AG10803 (cell line): ENCODE data around the gene NELL1.

Experiments used
- DNase-seq: peaks from one replicate; pipeline ENCODE4 v3.0.0; 2010; ENCODE audit warnings: low read depth
- H3K4me3 ChIP-seq: 2 replicates; pipeline ENCODE4 v1.5.1; 2011; ENCODE audit warnings: mild to moderate bottlenecking, low read length, control low read depth
- TF ChIP-seq, protein P1 (sequence below): conservative IDR thresholded peaks from 2 replicates; pipeline ENCODE4 v1.5.1; 2011; ENCODE audit warnings: mild to moderate bottlenecking, low read length, control low read depth, inconsistent platforms

NELL1 gene

DNA sequence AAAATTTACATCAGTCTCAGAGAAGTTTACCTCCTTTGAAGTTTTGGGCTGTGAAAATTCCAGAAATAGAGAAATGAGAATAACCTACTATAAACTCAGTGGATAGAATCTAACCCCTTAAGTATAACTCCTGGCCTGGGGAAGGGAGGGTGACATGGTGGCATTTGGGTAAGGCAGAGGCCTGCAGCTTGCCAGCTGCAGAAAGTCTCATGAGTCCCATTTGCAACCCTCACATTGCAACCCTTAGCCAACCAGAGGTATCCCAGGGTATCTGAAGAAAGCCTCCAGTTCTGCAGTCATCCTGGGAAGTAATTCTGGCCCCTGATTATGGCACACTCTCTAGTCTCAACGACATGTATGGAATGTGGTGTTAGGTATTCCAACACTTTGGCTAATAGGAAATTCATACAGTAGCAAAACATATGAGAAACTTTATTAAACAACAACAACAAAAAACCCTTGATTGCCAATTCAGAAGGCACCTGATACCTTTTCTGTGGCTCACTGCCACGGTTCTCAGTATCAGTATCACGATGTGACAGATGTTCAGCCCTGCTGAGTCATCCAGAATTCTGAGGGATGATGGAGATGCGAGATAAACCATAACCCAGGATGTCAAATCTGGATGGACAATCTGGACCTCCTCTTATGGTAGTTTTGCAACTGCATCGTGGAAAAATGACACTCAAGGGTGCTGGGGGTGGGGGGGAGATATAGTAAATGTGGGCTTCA is 743.4 kb downstream of the NELL1 start:
- TF ChIP-seq, protein P1, sequence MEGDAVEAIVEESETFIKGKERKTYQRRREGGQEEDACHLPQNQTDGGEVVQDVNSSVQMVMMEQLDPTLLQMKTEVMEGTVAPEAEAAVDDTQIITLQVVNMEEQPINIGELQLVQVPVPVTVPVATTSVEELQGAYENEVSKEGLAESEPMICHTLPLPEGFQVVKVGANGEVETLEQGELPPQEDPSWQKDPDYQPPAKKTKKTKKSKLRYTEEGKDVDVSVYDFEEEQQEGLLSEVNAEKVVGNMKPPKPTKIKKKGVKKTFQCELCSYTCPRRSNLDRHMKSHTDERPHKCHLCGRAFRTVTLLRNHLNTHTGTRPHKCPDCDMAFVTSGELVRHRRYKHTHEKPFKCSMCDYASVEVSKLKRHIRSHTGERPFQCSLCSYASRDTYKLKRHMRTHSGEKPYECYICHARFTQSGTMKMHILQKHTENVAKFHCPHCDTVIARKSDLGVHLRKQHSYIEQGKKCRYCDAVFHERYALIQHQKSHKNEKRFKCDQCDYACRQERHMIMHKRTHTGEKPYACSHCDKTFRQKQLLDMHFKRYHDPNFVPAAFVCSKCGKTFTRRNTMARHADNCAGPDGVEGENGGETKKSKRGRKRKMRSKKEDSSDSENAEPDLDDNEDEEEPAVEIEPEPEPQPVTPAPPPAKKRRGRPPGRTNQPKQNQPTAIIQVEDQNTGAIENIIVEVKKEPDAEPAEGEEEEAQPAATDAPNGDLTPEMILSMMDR: no peak
- DNase-seq: no peak
- H3K4me3 ChIP-seq: no peak overlapping the region

DNA sequence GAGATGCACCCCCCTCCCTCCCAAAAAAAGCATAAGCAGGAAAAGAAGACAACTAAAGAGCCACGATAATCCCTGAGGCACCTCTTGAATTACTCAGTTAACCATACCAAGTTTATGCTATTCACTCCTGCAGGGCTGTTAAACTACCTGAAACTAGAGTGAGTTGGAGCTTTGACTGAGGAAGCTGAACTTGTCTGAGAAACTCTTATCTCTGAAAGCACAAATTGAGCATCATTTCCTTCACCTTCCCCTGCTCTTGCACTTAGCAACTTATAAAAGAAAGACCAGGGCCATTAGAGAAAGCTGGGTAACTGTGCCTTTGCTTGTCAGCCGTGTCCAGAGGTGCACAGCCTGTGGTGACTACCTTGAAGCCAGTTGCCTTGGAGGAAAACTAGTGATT is 745.6 kb downstream of the NELL1 start:
- no peak for DNase-seq
- TF ChIP-seq, protein P1: no peak
- no peak overlapping the region for H3K4me3 ChIP-seq

DNA sequence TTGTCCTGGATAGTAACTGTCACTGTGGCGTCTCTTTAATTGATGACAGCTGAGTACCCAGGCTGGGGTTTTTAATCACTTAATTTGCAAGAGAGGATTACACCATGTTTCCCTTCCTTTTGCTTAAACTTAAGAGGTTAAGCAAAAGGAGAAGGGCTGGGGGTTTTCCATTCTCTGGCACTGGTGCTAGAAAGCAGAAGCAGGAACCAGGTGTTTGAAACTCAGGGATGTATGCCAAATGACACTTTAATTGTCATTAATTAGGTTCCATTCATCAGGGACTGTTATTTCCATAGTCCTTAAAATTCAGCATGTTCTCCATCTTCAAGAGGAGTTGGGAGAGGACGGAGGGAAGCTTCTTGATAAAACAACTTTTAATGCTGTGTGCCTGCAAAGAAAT is 746.2 kb downstream of the NELL1 start:
- no peak for DNase-seq
- TF ChIP-seq, protein P1: no peak
- no peak overlapping the region for H3K4me3 ChIP-seq

DNA sequence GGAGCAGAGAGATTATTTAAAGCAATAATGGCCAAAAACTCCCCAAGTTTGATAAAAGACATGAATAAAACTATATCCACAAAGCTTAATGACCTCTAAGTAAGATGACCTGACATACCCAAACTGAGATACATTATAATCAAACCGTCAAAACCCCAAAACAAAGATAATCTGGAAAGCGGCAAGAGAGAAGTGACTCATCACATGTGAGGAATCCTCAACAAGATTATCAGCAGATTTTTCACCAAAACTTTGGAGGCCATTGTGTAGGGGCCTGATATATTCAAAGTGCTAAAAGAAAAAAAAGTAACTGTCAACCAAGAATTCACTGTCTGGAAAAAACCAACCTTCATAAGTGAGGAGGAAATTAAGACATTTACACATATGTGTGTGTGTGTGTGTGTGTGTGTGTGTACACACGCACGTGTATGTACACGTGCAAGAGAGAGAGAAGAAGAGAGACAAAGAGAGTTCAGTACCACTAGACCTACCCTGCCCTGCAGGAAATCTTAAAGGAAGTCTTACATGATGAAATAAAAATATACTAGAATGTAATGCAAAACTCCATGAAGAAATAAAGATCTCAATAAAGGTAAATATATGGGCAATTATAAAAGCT is 752.4 kb downstream of the NELL1 start:
- TF ChIP-seq, protein P1: no peak
- H3K4me3 ChIP-seq: no peak overlapping the region
- no peak for DNase-seq

DNA sequence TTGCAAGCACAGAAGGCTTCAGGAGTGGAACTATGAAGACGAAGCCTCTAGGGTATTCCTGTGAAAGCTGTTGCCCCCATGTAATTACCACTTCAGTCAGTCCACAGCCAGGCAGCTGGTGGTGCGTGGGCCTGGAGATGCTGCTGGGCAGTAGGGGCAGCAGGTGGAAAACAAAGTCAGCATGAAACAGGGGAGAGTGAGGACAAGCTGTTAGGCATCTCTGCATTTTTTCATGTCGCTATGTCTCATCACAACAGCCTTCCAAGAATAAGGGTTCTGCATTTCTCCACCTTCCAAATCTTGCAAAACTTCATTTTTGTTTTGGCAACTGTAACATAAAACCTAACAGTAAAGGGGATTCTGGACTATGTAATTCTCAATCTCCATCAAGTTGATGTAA is 757.5 kb downstream of the NELL1 start:
- no peak overlapping the region for H3K4me3 ChIP-seq
- DNase-seq: no peak
- TF ChIP-seq, protein P1: no peak

DNA sequence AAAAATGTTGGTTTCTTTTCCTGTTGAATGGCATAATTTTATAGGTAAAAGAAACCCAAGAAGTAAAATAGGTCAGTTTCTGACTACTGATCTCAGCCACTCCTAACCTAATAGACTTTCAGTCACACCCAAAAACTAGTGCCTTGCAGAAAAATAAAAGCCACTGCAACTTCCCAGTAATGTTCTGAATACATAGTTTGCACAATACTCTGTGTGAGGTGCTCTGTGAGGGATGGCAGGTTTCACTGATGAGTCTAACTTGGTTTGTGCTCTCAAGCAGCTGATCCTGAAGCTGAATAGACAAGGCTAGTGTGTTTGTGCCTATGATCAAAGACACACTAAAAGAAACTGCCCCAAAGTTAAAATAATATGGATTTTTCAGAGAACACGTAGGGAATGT is 758.3 kb downstream of the NELL1 start:
- no peak overlapping the region for H3K4me3 ChIP-seq
- TF ChIP-seq, protein P1: no peak
- no peak for DNase-seq

DNA sequence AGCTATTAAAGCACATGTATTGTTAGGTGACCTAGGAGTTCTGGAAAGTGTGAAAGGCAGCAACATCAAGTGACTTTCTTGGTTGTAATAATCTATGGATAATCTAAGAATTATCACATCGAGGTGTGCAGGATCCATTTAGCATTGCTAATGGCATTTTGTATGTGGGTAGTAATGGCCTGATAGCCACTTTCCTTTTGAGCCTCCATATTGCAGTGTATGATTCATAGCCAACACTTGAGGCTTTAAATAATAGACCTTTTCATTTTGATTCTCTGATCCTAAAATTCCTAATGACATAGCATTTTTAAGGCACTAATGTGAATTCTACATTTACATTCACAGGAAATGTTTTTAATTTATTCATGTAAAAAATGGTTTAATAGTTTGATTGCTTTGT is 759.4 kb downstream of the NELL1 start:
- TF ChIP-seq, protein P1: no peak
- H3K4me3 ChIP-seq: no peak overlapping the region
- no peak for DNase-seq
